GM21528 (cell line): ENCODE data around the gene ARSA.
"Not testable (repeated sequence)": the region's sequence is repeated elsewhere in the genome, so short reads cannot be mapped to it uniquely, and the experiment has no call there.

Experiments used
- ATAC-seq: cut with Tn5 transposase; IDR thresholded peaks from one replicate; pipeline ENCODE4 v1.9.1; 2021; ENCODE audit warnings: mild to moderate bottlenecking, moderate library complexity; ENCODE audit not compliant: unreplicated experiment, low FRiP score

Gene ARSA

DNA sequence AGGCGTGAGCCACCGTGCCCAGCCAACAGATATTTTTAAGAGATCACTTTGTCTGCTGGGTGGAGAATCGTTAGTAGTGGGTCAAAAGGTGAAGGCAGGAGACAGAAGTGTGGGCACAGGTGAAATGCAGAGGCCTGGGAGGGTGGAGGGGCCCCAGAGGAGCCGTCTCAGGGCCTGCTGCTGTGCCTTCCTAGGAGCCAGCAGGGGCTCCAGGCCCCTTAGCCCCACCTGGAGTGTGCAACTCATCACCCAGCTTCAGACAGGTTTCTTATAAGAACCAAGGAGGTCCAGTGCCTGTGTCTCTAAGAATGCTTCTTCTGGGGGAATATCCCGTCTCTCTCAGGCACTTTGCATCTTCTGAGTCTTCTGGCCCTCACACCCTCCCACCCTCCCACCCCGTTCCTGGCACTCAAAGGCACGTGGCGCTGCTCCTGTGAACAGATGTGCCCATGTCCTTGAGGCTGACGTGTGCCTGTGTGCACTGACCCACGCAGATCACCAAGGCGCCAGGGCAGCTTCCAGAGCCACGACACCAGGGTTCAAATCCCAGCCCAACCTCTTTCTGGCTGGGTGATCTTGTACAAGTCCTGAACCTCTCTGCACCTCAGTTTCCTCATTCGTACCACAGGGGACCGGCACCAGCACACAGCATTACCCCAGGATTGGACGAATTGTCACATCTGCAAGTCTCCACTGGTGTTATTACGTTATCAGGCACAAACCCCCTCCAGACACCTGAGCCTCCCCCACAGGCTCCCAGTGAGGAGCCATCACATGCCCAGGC, 3.4 kb downstream of the ARSA start:
- ATAC-seq, result no peak

DNA sequence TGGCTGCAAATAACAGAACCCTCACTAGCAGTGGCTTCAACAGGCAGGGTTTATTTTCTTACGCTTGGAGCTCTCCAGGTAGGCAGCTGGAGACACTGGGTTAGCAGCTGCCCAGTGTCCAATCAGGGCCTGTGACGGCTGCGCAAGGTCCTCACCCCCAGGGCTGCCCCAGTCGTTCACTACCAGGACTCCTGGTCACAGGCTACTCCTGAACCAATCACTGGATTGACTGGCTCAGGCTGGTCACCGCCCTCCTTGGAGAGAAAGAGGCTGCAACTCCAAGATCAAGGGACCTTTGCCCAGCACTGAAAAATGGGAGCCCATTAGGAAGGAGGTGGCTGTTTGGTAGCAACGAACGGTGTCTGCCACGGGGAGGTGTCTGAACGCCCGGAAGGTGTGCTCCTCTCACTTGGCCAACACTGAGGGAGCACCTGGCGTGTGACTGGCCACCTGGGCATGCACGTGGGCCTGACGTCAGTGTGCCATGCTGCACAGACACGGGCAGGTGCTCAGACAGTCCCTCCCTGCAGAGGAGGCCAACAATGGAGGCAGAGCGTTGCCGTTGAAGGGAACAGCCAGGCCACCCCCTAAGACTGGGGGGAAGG, 5.1 kb downstream of the ARSA start:
- no peak for ATAC-seq

DNA sequence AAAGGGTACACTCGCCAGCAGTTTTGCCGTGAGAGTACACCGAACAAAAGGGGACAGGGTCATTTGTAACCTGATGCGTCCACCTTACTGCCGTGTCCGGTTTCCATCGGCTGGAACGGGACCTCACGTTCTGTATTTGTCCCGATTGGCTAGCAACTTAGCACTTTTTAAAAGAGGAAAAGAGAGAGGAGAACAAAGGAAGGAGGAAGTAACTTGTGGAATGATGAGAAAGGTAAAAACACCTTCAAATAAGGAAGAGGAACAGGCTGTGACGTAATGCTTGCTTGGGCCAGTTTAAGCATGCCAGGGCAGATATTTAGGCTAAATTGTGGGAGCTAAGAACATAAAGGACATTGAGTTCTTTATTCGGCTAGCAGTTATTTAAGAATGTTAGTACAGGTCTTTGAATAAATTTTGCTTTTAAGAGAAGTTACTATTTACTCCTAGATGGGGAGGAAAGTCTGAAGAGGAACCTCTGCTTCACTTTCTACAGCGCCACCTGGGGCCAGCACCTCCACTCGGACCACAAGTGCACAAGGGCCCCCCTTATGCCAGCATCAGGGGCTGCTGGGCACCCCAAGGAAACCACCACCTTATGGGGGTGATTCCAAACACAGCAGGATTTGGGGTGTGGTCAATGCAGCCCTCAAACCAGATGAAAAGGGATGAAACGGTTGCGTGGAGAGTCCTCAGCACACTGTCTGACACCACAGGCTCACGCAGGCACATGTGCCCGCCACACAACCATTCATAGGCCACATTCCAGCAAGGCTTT, 5.8 kb downstream of the ARSA start:
- no peak for ATAC-seq

DNA sequence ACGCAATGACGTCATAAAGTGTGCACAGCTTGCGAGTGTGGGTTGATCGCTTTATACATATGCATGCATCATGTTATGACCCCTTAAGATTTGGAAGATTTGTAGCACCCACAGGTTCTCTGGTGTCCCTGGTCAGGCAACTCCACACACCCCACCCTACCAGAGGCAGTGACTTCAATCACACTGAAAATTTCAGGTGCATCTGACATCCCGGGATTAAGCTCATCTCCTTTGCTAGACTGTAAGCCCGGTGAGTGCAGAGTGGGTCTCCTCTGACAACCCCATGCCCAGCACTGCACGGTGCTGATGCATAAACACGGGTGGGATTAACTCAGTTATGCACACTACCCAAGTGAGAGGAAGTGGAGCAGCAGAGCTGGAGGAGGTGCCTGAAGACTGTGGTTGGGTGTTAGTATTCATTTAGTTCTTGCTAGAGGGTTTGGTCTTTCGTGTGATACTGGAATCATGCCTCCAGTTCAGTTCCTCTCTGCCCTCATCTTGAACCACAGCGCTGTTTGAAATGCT, 6.5 kb downstream of the ARSA start:
- ATAC-seq, result peak; percentile 32

DNA sequence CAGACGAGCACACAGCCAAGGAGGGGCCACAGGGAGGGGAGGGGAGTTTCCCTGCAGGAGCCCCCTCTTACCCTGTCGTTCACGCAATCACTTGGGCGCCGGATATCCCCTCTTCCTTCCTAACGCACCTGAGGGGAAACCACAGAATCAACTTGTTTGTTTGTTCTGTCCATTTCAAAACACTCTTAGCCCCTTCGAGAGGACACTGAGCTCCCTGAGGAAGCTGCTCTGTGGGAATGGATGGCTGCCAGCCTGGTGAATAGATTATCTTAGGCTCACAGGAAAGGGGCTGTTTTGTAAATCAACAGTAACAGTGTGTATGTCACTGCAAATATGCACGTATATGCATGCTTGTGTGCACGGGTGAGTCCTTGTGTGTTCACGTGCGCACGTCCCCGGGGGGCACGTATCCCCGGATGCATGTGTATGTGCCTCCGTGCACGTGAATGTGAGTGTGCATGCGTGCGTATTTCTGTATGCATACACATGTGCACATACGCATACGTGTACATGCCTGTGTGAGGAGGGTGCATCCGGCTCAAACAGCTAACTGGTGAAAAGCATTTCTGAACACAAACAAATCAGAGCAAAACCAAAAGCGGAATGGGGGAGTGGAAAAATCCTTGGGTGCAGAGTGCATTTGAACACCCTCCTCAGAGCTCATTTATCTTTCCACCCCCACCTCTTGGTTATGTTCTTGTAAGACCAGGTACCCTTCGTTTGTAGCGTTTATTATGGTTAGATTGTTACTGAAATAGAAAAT, 7.2 kb downstream of the ARSA start:
- ATAC-seq, result peak; percentile 60

DNA sequence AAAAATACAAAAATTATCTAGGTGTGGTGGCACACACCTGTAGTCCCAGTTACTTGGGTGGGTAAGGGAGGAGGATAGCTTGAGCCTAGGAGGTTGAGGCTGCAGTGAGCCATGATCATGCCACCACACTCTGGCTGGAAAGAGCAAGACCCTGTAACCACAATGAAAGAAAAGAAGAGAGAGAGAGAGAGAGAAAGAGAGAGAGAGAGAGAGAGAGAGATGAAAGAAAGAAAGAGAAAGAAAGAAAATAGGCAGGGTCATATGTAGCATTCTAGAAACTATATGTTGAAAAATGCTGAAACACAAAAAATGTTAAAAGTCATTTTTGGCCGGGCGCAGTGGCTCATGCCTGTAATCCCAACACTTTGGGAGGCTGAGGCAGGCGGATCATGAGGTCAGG, 13.7 kb downstream of the ARSA start:
- ATAC-seq, result not testable (repeated sequence)

DNA sequence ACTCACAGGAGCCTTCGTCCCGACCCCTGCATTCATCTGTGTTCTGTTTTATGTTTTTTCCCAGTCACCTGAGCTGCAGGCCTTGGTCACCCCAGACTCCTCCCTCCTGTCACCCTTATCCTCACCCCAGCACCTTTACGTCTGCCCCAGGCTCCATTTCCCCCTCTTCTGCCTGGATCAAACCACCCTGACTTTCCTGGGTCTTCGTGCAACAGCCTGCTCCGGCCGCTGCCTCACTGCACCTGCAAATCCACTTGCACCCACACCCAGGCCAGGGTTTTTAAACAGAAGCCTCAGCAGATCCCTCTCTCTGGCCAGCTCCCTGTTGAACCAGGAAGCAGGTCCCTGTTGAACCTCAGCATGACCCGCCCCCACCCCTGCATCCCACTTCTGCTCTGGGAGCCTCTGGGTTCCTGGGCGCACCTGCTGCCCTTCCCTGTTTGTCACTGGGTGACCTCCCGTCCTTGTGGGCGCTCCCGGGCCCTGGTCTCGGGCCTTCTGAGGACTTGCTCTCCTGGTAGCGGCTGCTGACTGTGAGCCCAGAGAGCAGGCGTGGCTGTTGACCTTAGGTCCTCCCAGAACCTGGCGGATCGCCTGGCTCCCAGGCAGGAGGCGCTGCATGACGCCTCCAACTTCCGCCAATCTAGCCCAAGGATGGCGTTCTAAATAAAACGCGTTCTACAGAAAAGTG, 14.5 kb downstream of the ARSA start:
- no peak for ATAC-seq

DNA sequence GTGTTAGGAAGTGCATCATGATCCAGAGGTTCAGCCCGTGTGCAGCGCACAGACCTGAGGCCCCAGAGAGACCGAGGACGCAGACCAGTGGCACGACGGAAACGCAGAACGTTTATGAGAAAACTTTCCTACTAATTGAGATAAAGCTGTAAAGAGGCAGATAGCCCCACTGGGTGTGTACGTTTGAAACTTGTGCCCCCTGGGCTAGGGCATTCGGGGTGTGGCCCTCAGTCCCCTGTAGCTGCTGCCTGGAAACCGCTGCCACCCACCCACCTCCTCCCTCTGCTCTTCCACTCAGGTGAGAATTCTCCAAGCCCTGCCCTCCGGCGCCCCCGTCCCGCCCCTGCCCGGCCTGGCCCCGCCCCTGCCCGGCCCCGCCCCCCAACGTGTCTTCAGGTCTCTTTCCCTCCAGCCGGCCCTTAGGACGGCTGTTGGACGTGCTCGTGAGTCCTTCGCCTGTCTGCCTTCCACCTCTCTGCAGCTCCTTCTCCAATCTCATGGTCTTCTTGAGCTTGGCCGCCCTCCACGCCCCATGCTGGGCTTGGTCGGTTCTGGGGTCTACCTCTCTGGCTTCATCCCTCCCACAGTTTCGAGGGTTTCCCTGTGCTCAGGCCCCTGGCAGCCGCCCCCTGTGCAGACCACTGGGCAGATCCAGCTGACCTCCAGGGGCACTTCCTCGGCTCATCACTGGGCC, 15.3 kb downstream of the ARSA start:
- no peak for ATAC-seq

DNA sequence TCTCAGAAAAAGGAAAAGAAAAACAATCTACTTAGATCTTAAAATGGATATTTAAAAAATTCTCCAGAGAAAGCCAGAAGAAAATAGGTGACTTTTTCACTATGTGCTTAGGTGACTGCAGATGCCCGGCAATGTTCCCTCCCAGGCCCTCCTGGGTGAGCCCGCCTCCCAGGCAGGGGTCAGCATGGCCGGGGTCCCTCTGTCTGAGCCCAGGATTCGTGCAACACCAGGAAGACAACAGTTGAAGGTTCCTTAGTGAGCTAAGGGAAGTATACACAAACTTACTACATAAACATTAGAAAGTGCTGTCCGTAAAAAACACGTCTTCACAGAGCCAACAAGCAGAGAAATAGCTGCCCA, 15.8 kb downstream of the ARSA start:
- no peak for ATAC-seq

DNA sequence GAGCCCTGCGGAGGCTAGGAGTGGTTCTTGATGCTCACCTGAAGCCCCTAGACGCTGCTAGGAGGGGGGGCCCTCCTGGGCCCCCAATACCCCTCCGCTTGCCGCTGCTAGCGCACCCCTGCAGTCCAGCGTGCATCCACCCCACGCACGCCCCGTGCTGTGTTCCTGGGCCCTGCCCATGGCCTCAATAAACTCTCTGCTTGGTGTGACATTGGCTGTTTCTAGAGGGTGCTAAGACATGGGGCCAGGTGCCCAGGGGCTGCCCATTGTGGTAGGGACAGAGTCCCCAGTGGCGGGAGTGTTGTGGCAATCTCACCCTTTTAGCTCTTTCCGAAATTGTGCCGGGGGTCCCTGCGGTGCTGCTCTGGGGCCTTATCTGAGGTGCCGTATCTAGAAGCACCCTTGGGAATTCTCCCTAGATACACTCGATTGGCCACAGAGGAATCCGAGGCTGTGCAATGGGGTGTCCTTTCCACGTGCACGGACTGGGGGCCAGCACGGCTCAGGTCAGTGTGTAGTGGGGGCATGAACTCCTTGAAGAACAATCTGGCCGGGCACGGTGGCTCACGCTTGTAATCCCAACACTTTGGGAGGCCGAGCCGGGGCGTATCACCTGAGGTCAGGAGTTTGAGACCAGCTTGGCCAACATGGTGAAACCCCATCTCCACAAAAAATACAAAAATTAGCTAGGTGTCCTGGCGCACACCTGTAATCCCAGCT, 16.5 kb downstream of the ARSA start:
- no peak for ATAC-seq

DNA sequence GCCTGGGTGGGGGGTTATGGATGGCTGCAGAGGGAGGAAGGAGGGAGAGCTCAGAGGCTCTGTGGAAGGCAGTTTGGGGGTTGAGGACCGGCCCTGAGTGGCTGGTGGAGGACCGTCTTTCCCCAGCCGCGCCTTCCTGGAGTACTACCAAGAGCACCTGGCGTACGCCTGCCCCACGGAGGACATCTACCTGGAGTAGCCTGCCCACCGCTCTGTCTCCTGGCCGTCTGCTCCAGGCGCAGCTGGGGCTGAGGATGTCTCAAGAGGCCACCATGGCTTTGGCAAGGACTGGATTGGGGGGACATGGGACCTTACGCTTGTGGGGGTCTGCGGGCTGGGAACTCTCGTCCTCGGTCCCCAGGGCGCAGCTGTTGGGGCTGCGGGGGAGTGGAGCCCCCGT, 17.4 kb downstream of the ARSA start:
- ATAC-seq, result no peak

DNA sequence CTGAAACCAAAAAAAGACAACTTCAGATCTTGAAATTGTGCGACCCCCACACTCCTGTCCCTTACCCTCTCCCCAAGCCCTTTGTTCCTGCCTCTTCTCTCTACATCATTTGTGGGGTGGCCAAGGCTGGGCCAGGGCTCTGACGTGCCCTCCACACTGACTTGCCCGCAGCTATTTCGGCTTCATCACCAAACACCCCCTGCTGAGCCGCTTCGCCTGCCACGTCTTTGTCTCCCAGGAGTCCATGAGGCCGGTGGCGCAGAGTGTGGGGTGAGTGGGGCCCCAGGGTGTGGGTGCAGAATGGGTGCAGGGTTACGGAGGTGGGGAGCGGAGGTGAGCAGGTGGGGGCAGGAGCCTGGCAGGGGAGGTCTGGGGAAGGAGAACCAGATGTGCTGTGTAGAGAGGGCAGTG, 17.9 kb downstream of the ARSA start:
- ATAC-seq, result no peak

DNA sequence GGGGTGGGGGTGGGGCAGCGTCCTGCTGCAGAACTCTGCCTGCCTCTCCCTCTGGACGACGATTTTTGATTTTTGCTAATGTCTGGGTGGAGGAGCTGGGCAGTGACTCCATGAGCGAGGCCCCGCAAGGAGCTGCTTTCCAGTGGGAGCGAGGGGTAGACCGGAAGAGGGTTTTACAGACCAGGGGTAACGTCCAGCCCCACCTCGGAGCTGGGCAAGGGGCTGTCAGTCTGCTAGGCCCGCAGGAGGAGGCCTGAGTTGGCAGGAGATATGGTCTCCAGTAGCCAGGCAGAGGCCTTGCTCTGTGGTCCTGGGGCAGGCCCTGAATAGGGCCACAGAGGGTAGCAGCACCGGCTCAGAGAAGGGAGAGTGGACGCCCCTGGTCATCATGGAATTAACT, 18.4 kb downstream of the ARSA start:
- ATAC-seq, result no peak

DNA sequence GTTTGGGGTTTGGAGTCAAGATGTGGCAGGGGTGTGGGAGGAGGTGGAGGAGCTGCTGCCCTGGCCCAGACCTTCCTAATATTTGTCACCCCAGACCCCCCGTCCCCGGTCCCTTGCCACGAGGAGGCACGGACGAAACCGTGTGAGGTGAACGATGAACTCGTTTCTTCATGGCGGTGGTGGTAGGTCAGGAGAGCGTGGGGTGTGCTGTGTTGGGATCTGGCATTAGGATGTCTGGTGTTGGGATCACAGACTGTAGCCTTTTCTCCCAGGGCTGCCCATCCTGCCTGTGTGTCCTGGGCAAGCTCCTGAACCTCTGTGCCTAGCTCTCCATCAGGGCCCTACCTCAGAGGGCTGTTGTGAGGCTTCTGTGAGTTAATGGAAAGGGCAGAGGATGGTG, 19.0 kb downstream of the ARSA start:
- ATAC-seq, result no peak

DNA sequence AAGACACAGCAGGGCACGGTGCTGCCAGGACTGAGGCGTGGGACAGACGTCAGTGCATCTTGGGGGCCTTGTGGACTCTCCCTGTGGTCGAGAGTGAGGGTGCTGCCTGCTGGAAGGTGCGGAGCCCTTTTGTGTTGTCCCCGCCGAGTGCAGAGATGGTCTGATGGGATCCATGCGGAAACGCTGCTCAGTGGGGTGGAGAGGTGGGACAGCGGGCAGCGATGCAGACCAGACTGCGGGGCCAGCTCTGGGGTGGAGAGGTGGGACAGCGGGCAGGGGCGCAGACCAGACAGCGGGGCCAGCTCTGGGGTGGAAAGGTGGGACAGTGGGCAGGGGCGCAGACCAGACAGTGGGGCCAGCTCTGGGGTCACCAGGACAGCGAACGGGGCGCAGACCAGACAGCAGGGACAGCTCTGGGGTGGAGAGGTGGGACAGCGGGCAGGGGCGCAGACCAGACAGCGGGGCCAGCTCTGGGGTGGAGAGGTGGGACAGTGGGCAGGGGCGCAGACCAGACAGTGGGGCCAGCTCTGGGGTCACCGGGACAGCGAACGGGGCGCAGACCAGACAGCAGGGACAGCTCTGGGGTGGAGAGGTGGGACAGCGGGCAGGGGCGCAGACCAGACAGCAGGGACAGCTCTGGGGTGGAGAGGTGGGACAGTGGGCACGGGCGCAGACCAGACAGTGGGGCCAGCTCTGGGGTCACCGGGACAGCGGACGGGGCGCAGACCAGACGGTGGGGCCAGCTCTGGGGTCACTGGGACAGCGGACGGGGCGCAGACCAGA, 19.7 kb downstream of the ARSA start:
- not testable (repeated sequence) for ATAC-seq

DNA sequence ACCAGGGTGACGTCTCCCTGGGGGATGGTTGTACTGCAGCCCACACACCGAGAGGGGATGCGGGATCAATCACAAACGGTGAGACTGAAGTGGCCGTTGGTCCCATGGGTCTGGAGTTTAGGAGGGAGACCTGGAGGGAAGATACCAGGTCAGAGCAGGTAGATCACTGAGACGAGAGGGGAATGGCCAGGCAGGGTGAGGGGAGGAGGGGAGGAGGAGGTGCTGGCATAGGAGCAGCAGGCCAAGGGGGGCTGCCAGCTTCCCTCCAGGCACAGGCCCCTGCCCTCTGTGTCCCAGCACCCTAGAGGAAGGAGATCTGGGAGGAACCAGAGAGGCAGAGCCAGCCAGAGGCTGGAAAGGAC, 20.3 kb downstream of the ARSA start:
- ATAC-seq, result no peak

DNA sequence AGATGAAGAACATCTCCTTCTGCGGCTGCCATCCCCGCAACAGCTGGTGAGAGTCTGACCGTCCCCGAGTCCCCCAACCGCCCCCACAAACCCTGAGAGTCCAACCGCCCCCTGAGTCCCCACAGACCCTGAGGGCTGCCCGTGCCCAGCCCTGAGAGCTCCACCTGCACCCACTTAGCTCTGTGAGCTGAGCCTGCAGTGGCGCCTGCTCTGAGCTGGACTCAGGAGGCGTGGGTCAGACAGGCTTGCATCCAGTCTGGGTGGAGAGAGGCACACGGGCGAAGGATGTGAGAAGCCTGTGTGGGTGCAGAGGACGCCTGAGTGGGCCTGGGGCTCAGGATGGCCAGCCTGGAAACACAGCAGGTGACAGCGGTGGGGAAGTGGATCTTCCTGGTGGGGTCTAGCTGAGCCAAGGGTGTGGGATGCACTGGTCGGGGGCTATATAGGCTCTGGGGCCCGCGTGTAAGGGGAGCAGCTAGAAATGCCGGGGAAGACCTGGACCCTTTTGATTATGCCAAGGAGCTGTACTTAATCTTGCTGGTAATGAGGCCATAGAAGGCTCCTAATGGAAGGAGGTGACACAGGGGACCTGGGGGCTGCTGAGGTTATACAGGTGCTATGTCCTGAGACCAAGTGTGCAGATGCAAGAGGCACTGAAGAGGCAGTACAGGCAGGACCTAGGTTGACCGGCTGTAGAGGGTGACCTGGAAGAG, 20.9 kb downstream of the ARSA start:
- no peak for ATAC-seq
